Jurkat, Clone E6-1 (cell line): ENCODE results near the gene VWA8.

Source experiments
- DNase-seq: peaks from one replicate; pipeline ENCODE4 v3.0.0-alpha.2; 2011; ENCODE audit warnings: low read depth, low spot score
- H3K4me3 ChIP-seq: 2 replicates; pipeline ENCODE4 v1.5.1; 2011; ENCODE audit warnings: mild to moderate bottlenecking, low read length, control low read depth, moderate library complexity

The VWA8 gene

DNA sequence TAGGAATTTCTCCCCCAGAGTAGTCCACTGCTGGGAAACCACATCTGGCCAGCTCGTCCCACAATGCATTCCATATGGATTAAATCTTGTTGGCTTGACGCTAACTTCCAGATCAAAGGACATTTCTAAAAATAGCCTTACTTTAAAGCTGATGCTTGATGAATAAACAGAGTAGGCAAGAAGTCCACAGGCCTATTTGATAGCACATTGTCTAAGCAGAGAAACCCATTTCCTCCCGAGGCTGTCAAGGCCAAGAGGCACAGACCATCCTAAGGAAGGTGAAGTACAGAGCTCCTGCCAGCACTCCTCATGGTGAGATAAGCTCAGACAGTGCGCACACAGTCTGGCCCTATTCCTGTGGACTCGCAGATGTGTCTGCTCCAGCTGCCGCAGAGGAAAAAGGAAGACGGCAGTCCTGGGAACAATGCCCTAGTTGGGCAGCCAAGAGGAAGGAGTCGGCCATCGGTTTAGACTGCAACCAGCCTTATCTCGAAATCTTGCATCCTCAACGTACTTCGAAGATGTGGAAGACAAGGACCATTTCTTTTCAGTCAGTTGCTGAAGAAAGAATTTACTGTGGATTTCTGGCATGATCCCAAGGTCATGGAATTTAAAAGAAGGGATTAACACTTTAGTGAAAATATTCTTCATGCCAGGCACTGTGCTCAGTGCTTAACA is 346.8 kb downstream of the VWA8 start:
- no peak overlapping the region for H3K4me3 ChIP-seq
- DNase-seq, result no peak

DNA sequence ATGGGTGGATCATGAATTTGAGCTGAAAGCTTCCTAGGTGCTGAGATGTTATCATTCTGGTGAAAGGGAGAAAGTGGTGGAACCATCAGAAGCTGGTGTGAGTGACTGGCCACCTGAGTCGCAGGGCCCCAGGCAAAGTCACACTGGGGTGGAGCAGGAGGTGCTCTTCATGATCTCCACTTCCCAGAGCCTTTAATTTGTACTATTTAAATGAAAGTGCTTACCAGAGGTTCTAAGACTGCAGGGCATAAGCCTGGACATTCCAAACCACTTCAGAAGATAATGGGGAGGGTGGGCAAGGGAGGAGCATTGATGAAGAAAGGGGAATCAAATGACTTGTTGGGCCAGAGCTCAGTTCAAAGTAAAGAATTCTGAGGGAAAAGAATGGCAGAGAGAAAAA is 347.4 kb downstream of the VWA8 start:
- H3K4me3 ChIP-seq, result no peak overlapping the region
- no peak for DNase-seq

DNA sequence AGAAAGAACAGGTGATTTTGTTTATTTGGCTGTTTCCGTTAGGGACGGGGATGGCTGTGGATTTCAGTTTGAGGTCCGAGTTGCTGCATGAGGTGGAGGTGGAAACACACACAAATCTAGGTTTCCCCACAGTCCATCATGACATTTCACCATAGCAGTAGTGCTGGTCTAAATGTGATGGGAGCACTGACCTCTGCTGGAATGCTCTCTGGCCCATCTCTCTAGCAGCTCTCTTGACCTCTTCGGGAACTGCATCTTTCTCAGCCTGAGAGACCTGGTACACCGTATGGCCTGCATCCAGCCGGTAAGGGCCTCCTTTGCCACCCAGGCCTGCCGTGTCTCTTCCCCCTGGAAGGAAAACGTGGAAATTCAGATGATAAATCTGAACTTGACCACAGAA is 349.5 kb downstream of the VWA8 start:
- no peak for DNase-seq
- H3K4me3 ChIP-seq, result no peak overlapping the region

DNA sequence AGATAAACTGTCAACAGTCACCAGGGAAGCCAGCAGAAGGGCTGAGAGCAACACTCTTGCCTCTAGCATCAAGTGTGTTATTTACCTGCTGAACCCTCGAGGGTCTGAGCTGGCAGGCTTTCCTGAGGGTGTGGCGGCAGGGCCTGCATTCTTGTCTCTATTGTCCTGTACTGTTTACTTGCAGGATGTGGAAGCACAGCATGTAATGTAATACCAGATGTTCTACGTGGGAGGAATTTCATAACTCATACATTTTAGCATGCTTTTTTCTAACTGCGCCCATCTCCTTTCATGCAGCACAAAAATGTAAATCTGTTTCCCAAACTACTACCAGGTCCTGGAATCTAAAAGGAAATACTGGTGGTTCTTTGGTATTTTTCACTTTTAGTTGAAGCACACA is 350.5 kb downstream of the VWA8 start:
- DNase-seq, result no peak
- H3K4me3 ChIP-seq, result no peak overlapping the region

DNA sequence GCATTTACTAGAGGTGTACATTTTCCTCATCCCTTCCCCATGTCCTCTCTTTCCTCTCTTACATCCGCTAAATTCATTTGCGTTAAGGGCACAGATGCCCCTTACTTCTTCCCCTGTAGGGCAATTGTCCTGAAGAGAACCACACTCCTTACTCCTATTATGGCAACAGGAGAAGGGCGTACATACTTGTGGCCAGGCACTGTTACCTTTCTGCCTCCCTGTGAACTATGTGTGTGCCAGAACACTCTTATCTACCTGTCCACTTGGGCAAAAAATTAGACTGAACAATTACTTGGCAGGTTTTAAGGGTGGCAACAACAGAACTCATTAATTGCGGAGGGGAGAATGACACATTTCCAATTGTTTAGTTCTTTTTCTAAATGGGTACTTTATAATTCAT is 351.1 kb downstream of the VWA8 start:
- DNase-seq, result no peak
- H3K4me3 ChIP-seq, result no peak overlapping the region

DNA sequence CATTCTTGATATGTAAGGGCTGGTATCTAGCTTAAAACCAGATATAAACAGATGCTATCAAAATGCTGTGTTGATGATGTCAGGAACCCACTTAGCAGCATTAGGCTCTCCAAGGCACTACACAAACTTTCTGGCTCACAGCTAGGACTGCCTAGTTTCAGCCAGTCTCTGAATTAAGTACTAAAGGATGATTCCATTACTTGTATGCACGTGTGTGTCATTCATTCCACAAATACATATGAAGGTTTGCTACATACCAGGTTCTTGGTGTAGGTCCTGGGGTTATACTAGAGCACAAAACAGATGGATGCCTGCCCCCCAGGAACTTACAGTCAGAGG is 352.1 kb downstream of the VWA8 start:
- no peak for DNase-seq

DNA sequence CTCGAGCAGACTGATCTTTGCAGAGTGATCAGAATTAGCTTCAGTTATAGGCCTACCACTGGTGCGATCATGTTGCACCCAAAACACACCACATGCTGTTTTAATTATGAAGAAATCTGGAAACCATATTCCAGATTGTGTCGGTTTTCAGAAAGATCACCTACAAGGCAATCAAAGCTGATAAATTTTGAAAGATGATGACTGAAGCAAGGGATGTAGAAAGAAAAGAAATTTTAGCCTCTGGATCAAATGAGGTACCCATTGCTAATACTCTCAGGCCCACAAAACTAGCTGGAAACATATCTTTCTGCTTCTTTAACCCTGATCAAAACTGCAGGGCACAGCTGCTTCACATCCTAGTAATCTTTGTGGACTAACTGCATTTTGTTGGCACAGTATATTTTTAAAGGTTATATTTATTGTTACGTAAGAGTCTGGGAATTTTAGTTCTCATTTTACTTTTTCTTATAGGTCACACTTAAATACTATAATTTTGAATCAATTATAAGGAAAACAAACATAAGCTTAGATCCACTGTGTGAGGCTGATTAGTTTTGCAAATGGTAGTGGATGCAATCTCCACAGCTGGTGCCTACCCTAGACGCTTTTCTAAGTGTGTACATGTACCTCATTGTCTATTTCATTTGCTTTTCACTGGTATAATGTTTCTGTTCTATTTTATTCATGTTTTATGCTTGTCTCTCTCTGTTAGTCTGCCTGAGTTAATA is 352.6 kb downstream of the VWA8 start:
- H3K4me3 ChIP-seq, result no peak overlapping the region
- DNase-seq, result no peak

More for the DNA sequence above, 352.1 kb downstream of the VWA8 start:
- no peak overlapping the region for H3K4me3 ChIP-seq

DNA sequence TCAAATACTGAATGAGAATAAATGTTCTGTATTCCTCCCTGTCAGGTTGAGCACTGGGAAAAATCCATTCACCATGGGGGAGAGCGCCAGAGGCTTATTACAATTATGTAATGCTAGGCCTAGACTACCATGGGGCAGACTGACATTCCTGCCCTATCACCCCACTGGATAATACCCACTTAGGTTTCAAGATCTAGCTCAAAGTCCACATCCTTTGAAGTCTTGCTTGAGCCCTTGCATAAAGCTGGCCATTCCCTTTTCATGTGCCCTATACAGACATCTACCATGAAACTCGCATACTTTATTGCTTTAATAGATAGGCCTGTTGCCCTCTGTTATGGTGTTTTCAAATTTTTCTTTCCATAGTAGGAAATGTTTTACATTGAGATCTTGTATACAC is 354.3 kb downstream of the VWA8 start:
- no peak overlapping the region for H3K4me3 ChIP-seq
- DNase-seq, result no peak

DNA sequence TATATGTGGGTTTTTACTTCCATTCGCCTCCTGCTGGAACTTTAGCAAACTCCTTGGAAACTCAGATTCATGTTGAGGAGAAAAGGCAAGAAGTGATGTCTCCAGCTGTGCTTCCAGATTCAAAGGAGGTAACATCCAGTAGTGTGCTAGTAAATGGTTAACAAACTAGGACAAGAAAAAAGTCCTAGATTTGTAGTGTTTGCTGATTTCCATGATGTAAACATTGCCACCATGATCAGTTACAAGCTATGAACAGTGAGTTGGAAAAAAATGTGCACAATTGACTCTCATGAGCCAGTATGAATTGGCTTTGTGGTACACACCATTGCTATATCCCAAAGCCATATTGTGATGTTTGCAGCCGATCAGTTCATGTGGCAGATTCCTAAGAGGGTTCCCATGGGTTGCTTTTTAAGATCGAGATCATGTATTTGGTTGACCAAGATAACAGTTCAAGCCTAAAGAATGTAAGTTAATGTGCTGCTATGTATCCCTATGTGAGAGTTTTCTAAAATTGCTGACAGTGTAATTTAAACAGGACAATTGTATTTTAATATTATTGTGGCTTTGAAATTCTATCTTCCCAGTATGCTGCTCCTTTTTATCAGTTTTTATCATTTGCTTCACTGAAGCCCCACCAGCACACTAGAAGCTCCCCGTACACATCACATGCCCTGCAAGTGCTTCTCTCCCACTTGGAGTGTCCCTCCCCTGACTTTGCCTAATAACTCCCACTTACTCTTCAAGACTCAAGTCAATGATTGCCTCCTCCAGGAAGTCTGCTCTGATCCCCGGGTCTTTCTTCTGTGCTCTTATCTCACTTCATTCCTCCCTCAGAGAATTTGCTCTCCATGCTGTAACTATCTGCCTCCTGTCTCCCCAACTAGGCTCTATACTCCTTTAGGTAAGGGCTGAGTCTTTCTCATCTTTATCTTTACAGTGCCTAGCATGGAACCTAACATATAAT is 355.3 kb downstream of the VWA8 start:
- H3K4me3 ChIP-seq, result no peak overlapping the region
- no peak for DNase-seq

DNA sequence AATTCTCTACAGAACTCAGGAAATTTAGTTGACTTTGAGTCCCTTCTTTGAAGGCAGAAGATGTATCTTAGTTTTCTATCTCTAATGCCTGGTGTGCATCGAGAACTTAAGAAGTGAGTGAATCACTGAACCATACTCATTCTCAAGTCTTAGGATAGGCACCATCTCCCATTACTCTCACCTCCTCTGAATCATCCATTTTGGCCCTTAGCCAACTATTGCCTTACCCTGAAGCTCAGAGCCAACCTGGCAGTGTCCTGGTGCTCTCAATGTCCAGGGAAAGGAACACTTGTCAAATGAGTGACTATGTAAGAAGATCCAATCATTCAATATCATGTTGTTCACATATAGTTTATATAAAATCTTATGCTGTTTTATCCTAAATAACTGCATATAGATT is 357.0 kb downstream of the VWA8 start:
- no peak for DNase-seq

DNA sequence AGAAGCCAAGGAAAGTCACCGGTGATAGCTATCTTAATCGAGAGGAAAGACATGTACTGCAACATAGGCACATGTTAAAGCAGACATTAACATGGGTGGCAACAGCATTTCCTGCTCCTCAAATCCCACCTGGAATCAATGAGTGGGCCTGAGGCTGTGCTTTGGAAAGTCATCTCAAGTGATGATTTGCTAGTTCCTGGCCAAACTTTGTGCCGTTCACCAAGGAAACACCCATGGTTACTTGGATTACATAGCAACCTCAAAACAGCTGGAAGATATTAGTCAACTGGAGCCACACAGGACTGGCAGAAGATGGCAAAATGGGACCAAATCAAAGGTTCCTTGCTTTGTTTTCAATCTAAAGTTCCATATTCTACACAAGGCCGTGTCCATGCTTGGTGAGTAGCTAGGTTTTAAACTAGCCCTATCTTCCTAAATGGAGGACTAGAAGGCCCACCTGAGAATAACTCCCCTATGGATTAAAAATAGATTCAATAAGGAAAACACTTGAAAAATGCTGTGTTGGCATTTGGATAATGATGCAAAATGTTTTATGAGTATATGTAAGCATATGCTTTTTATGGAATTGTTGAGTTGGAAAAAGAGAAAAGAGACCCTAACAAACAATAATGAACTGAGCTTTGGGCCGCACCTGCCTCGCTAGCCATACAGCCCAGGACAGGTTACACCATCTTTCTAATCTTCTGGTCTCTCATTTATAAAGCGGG is 359.0 kb downstream of the VWA8 start:
- no peak overlapping the region for H3K4me3 ChIP-seq
- no peak for DNase-seq

More for the DNA sequence above, 357.0 kb downstream of the VWA8 start:
- no peak overlapping the region for H3K4me3 ChIP-seq

DNA sequence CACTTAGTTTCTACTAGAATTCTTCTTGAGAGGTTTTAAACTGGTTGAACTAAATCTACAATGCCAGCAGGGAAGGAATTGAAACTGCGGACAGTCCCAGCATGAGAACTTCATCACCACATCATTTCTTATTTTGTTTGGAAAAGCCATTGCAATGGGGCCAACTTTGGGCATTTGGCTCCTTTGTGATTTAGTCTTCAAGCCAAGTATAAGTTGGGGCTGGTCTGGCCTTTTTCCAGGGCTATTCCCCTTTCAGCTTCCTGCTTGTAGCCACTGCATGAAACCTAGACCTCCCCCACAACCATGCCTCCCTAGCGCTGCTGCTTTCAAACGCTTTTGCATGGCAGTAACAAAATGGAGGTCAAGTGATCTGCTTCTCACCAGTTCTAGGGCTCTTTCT is 361.3 kb downstream of the VWA8 start:
- DNase-seq, result no peak
- H3K4me3 ChIP-seq, result no peak overlapping the region

DNA sequence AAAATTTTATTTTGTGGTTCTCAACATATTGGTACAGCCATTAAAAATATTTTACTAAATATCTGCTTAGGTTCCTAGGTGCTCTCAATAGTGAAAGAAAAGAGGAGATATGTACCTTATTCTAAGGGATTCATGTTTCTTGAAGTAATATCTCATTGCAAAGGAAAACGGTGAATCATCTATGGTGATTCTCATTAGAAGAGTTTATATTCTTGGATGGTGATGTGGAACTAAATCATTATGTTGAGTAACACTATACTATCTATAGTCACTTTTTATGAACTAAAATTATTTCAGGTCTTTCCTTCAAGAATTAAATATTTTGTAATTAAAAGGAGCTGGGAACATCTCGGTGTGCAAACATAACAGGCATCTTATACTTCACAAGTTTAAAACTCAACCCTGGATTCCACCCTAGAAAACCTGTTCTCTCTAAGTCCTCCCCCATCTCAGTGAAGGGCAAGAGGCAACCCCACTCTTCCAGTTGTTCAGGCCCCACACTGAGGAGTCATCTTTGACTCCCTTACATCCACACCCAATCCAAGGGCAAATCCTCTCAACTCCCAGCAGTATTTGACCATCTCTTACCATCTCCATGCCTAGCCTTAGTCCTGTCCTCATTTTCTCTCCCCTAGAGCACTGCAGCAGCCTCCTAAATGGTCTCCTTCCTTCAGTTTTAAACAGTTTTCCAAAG is 363.4 kb downstream of the VWA8 start:
- no peak for DNase-seq
- H3K4me3 ChIP-seq, result no peak overlapping the region

DNA sequence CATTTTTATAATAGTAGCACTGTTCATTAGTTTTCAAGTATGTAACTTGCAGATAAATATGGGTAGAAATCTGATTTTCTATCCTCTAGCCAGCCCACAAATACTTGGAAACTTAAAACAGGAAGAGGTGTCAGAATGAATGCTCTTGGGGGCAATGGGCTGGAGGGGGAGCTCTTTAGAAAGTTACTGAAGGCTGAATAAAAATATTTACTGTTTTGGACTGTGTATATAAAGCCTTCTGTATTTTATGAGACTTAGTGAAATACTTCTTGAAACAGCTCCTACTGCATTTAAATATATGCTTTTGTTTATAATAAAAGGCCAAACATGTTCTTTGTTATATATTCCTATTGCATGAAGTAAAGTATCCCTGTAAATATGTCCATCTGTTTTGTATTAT is 364.7 kb downstream of the VWA8 start:
- H3K4me3 ChIP-seq, result no peak overlapping the region

DNA sequence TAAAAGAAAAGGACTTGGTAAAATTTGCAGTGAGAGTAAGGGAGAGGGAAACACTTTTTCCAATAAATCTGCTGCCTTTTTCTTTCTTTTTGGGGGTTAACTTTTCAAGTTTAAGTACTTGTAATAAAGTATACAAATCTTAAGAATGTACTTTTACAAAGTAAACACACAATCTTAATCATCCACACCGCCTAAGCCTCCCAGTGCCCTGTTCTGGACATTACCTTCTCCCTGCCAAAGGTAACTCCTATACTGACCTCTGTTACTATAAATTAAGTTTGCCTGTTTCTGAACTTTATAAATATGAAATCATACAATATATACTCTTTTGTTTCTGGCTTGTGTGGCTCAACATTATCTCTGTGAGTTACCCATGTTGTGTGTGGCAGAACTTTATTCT is 365.6 kb downstream of the VWA8 start:
- no peak overlapping the region for H3K4me3 ChIP-seq
- no peak for DNase-seq

More for the DNA sequence above, 364.7 kb downstream of the VWA8 start:
- DNase-seq, result no peak

DNA sequence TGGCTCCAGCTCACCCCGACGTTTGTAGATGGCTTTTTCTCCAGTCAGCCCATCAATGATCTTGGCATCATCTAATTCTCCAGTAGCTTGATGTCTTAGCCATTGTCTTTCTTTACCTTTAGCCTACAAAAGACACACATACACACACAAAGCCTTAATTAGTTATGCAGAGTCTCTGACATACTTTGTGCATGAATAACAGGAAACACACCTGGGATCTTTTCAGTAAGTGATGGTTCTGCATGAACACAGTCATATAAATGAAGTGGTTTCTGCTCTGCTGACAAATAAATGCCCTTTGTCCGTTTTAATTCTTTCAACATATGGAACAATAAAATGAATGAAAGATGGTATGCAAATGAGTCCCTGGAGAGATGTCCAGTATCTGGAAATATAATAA is 370.3 kb downstream of the VWA8 start:
- no peak overlapping the region for H3K4me3 ChIP-seq
- no peak for DNase-seq

DNA sequence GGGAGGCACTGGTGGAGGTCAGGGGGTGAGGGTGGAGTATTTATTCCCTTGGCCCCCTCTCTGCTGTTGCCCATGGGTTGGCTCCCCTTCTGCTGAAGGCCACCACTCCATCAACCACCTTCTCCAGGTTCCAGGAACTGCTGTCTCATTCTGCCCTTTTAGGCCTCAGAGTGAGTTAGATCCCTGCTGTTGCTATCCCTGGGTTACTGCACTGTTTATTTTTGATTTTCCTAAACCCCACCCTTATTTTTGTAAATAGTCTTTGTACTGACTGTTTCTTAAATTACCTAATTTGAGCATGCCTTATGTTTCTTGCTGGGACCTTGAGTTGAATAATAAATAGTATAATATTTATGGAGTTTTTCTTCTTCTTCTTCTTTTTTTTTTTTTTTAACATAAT is 370.8 kb downstream of the VWA8 start:
- DNase-seq, result no peak

DNA sequence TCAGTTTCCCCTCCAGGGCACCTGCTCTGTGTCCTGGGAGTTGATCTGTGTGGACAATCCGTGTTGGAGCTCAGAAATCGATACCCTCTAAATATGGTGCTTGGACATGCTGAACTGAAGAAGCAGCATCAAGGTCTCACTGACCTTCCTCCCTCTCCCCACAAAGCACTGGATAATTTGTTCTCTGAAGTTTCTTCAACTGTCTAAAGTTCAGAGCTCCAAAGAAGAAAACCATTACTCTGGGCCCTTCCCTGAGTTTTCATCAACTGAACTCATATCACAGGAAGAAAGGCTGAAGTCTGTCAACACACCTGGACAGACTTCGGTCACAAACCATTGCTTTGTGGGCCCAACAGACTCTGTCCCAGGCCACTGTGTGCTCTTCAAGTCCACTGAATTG is 371.5 kb downstream of the VWA8 start:
- no peak overlapping the region for H3K4me3 ChIP-seq
- no peak for DNase-seq

More for the DNA sequence above, 370.8 kb downstream of the VWA8 start:
- no peak overlapping the region for H3K4me3 ChIP-seq

DNA sequence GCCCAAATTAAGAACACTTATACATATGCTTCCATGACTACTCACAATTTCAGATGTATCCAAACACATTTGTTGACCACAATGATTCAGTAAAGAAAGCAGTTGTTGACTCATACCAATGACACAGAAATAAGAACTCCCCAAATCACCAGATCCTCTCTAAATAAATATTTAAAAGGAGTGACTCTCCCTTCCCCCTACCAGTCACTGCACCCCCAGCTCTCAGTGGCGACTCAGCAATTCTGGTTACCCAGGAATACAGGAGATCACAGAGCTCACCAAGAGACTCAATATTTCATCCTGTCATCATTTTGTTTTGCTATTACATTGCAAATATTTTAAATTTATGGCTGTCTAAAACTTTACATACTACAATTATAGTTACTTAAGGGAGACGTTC is 372.0 kb downstream of the VWA8 start:
- DNase-seq, result no peak
- no peak overlapping the region for H3K4me3 ChIP-seq
